ENCODE results near the gene GFRA3.
A peak's percentile ranks its signal among the peaks of the same experiment; 100 is the strongest.
"Not testable (repeated sequence)": the region's sequence is repeated elsewhere in the genome, so short reads cannot be mapped to it uniquely, and the experiment has no call there.

GFRA3 gene, protein sequence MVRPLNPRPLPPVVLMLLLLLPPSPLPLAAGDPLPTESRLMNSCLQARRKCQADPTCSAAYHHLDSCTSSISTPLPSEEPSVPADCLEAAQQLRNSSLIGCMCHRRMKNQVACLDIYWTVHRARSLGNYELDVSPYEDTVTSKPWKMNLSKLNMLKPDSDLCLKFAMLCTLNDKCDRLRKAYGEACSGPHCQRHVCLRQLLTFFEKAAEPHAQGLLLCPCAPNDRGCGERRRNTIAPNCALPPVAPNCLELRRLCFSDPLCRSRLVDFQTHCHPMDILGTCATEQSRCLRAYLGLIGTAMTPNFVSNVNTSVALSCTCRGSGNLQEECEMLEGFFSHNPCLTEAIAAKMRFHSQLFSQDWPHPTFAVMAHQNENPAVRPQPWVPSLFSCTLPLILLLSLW

DNA sequence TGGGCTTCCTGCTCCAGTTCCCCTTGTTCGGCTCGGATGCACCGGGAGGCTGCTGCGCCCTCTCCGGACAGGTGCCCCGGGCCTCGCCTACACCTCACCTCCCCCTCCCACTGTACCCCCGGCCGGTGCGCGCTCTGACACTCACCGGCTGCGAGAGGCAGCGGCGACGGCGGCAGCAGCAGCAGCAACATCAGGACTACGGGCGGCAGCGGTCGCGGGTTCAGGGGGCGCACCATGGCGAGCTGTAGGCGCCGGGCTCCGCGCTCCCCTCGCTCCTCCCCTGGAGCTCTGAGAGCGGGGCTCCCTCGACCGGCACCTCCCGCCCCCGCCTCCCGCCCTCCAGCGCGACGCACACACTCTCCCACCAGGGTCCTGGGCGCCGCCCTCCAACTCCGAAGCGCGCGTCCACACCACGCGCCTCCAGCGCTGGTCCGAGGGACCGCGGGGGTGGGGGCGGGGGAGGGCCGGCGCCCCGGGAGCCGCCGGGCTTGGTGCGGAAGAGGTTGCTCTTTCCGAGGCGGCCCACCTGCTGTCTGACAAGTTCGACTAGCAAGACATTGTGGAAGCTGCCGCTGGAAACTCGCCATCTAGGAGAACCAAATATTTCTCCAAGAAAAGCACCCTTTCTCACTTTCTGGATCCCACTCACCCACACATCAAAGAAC is at the start of gene GFRA3:
Gene GFRA3 (minus strand): TSS at position 433 of the 665 bp plus-strand sequence. CDS start 197 bp downstream, at position 236.
- TF ChIP-seq JUND (IDR thresholded peaks at IDR 0.05; ENCODE audit: low read depth), result no peak
- in situ Hi-C loops (cut with HindIII; ENCODE audit: low pct_unique_long_range_greater_than_20kb, low sequenced_read_pairs), result no loop called here
- no peak for DNase-seq (ENCODE audit: low read depth in 1 of 2, low spot score in 1 of 2)

DNA sequence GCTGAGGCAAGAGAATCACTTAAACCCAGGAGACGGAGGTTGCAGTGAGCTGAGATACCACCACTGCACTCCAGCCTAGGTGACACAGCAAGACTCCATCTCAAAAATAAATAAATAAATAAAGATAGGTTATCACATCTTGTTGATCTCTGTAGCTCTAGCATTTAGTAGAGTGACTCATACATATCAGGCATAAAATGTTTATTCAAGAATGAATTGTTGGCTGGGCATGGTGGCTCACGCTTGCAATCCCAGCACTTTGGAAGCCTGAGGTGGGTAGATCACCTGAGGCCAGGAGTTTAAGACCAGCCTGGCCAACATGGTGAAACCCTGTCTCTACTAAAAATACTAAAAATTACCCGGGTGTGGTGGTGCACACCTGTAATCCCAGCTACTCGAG is 43.8 kb upstream of the GFRA3 start:
- in situ Hi-C loops (cut with HindIII; ENCODE audit: low pct_unique_long_range_greater_than_20kb, low sequenced_read_pairs); DNase-seq (ENCODE audit: low read depth in 1 of 2, low spot score in 1 of 2): not testable (repeated sequence)

DNA sequence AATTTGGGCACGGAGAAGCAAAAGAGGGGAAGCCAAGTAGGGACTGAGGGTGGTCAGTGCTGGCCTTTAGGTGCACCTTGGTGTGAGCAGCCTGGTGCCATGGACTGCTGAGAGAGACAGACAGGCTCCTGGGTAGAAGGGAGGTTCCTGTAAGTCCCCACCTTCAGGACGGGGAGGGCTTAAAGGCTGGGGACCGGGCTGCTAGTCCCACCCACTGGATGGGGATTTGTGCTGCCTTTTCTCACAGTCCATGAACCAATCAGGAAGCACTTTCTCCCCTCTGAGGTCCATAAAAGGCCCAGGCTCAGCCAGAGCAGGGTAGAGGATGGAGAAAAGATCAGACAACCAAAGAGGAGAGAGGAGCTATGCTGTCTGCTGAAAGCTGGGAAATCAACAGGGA is 41.9 kb upstream of the GFRA3 start:
- in situ Hi-C loops (cut with HindIII; ENCODE audit: low pct_unique_long_range_greater_than_20kb, low sequenced_read_pairs), result no loop called here
- TF ChIP-seq JUND (IDR thresholded peaks at IDR 0.05; ENCODE audit: low read depth), result no peak
- no peak for DNase-seq (ENCODE audit: low read depth in 1 of 2, low spot score in 1 of 2)

DNA sequence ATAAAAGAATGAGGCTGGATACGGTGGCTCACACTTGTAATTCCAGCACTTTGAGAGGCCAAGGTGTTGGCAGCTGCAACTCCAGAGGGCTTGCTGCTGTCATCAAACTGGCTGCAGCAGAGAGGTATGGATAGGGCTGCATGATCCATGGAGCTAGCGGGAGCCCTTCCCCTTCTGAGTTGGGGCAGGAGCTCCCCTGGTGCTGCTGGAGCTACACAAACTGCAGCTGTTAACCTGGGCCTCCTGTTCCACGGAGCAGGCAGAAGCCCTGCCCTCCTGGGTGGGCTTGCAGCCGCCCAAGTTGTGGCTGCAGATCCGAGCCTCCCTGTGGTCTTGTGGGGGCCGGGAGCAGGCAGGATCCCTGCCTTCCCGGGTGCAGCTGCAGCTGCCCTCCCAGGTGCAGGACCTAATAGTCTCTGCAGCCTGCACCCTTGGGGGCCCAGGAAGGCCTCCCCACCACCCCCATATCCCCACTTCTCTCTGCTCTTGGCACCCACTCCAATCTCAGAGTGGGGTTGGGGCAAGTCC is 41.4 kb upstream of the GFRA3 start:
- no peak for DNase-seq (ENCODE audit: low read depth in 1 of 2, low spot score in 1 of 2)
- in situ Hi-C loops (cut with HindIII; ENCODE audit: low pct_unique_long_range_greater_than_20kb, low sequenced_read_pairs), result no loop called here
- TF ChIP-seq JUND (IDR thresholded peaks at IDR 0.05; ENCODE audit: low read depth), result no peak

DNA sequence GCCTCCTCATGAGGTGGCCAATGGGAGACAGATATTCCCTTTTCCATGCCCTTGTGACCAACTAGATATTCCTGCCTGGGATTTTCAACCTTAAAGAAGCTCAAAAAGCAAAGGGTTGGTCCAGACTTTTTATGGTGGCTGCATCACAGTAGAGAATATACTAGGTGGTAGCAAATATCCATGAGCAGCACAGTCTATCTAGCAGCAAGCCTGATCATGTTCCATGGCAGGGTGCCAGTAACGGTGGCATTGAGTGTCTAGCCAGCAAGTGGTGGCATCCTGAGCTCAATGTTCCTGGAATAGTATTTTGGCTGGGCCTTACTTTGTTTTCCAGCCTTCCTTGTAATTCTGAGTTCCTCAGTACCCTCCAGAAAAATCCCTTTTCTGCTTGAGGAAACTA is 31.4 kb upstream of the GFRA3 start:
- DNase-seq (ENCODE audit: low read depth in 1 of 2, low spot score in 1 of 2), result peak in 1 of 2 experiments; percentile 62
- in situ Hi-C loops (cut with HindIII; ENCODE audit: low pct_unique_long_range_greater_than_20kb, low sequenced_read_pairs), result no loop called here
- TF ChIP-seq JUND (IDR thresholded peaks at IDR 0.05; ENCODE audit: low read depth), result no peak

DNA sequence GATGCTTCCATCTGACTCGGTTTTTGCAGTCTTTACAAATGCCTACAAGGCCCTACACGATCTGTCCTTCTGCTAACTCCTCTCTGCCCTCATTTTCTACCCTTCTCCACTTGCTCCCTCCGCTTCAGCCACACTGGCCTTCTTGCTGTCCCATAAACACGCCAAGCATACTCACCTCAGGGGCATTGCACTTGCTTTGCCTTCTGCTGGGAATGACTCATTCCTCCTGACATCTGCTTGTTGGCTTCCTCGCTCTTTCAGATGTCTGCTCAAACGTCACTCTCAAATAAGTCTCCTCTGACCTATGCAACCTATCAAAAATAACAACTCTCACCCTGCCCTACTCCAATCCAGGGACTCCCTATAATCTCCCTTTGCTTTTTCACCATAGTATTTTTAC is 29.0 kb upstream of the GFRA3 start:
- in situ Hi-C loops (cut with HindIII; ENCODE audit: low pct_unique_long_range_greater_than_20kb, low sequenced_read_pairs), result no loop called here
- DNase-seq (ENCODE audit: low read depth in 1 of 2, low spot score in 1 of 2), result no peak
- no peak for TF ChIP-seq JUND (IDR thresholded peaks at IDR 0.05; ENCODE audit: low read depth)

DNA sequence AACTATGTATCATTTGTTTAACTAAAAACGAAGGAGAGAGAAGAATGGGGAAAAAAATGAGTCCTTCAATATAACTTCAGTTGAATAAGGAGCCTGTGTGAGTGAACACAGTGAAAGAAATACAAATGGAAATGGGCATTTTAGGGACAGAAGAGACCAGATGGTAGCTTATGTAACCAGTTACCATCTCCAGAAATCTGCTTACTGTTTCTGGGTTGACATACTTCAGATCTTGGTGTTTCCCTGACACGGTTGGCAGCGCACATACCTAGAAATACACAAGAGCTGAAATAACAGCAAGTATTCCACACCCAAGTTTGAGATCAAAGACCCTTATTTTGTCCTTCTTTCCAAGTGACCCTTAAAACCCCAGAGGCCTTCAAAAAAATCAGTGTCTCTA is 14.9 kb upstream of the GFRA3 start:
- no peak for TF ChIP-seq JUND (IDR thresholded peaks at IDR 0.05; ENCODE audit: low read depth)
- no peak for DNase-seq (ENCODE audit: low read depth in 1 of 2, low spot score in 1 of 2)

DNA sequence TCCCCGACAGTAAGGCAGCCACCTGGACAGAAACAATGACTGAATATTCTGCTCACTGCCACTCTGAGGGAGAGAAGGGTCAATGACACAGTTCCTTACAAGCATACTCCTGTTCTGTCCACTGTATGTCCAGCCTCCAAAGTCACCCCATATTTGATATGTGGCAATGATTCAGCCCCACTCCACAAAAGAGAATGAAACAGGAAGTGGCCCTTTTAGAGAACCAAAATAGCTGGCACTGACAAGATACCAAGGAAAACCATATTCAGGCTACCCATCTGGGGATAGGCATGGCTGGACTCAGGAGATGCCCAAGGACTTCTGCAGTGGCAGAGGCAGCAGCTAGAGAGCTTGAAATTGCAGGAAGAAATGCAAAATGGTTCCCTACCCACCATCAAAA is 12.8 kb upstream of the GFRA3 start:
- no peak for DNase-seq (ENCODE audit: low read depth in 1 of 2, low spot score in 1 of 2)
- in situ Hi-C loops (cut with HindIII; ENCODE audit: low pct_unique_long_range_greater_than_20kb, low sequenced_read_pairs), result no loop called here
- TF ChIP-seq JUND (IDR thresholded peaks at IDR 0.05; ENCODE audit: low read depth), result no peak

More for the DNA sequence above, 14.9 kb upstream of the GFRA3 start:
- in situ Hi-C loops (cut with HindIII; ENCODE audit: low pct_unique_long_range_greater_than_20kb, low sequenced_read_pairs), result no loop called here

DNA sequence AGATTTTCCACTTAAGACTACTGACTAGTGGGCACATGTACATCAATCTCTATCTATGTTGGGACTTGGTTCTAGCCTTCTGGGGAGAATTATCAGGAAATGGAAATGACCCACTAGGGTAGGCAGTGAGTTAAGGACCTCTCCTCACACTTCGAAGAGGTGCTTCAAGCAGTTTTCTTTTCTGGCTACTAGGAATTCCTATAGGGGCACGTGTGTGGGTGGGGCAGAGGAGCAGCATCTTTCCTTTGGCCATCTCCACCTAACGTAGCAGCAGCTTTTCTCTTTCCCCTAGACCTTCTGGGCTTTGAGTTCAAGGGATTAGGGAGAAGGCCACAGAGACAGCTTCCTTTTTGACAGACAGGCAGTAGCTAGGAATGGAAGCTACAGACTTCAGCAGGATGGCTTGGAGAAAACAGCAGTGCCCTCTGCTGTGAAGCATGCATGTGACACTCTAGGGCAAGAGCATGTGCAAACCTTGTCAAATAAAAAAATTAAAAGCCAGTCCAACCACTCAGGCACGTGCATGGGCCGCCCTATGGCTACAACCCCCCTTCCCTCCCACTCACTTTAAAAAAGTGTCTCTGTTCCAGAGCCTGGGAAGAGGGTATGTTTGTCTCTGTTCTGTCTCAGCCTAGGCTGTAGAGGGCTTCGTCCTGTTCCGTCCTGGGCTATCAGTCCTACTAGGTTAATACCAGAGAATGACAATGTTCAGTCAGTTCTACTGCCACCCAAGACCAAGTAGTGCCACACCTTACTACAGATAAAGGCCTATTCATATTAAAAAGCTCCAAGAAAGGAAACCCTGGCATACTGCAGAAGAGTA is 8.7 kb upstream of the GFRA3 start:
- in situ Hi-C loops (cut with HindIII; ENCODE audit: low pct_unique_long_range_greater_than_20kb, low sequenced_read_pairs), result no loop called here
- TF ChIP-seq JUND (IDR thresholded peaks at IDR 0.05; ENCODE audit: low read depth), result no peak
- peak; percentile 72 to 90 for DNase-seq (ENCODE audit: low read depth in 1 of 2, low spot score in 1 of 2)

DNA sequence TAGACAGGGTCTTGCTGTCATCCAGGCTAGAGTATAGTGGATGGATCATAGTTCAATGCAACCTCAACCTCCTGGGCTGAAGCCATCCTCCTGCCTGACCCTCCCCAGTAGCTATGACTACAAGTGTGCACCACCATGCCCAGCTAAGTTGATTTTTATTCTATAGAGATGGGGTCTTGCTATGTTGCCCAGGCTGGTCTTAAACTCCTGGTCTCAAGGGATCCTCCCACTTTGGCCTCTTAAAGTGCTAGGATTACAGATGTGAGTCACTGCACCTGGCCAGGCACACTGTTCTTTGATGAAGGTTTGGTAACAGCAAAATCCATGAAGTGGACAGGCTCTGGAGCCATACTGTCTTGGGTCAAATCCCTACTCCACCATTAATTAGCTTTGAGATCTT is 6.5 kb upstream of the GFRA3 start:
- in situ Hi-C loops (cut with HindIII; ENCODE audit: low pct_unique_long_range_greater_than_20kb, low sequenced_read_pairs), result no loop called here
- no peak for DNase-seq (ENCODE audit: low read depth in 1 of 2, low spot score in 1 of 2)
- TF ChIP-seq JUND (IDR thresholded peaks at IDR 0.05; ENCODE audit: low read depth), result no peak

DNA sequence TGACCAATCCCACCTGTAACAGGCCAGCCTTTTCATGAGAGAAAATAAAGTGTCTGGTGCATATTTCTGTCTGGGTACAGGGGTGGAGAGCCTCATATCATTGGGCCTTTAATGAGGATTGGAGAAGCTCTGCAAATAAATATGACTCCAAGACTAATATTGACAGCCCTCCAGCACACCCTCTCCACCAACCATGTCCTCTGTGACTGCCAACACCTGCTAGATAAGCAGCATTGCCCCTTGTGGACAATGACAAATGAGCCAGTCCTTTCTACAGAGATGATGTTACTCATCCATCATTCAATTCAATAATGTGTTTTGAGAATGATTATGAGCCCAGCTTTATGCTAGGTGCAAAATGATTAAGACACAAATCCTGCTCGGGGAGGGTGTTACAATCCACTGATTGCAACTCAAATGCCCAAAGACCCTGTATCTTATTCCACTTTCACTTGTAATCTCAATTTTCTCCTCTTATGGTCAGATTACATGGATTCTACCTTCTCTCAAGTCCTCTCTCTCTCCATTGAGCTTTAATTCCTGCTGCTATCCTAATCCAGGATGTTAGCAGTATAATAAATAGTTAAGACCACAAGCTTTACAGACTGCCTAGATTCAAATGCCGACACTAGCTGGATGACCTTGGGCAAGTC is 2.1 kb upstream of the GFRA3 start:
- in situ Hi-C loops (cut with HindIII; ENCODE audit: low pct_unique_long_range_greater_than_20kb, low sequenced_read_pairs), result no loop called here
- no peak for DNase-seq (ENCODE audit: low read depth in 1 of 2, low spot score in 1 of 2)
- TF ChIP-seq JUND (IDR thresholded peaks at IDR 0.05; ENCODE audit: low read depth), result no peak

DNA sequence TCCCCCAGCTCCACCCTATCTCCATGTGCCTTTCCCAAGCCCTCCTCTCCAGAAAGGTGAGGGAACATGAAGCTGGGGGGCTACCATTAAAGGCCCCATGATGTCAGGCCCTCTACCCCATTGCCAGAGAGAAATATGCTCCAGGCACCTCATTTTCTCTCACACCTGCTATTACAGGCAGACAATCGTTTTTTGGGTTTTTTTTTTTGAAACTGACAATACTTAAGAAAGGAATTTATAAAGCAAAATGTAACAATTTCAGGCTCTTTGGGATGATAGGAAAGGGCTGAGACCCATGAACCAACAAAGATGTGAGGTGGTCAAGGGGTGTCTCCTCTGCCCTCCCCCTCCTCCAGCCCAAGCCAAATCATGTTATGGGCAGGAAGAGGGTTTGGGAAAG is 1.5 kb upstream of the GFRA3 start:
- no peak for TF ChIP-seq JUND (IDR thresholded peaks at IDR 0.05; ENCODE audit: low read depth)
- no peak for DNase-seq (ENCODE audit: low read depth in 1 of 2, low spot score in 1 of 2)
- in situ Hi-C loops (cut with HindIII; ENCODE audit: low pct_unique_long_range_greater_than_20kb, low sequenced_read_pairs), result no loop called here
